ENCODE results near the gene SERGEF. TPM values are rescaled to one million over a fixed set of nuclear protein-coding genes. Genes with fewer than 3 reads are reported as not detected.
A peak's percentile ranks its signal among the peaks of the same experiment; 100 is the strongest.

Gene SERGEF
- total RNA-seq, 2 donors from 2014 or later = 26.7 to 42.1 TPM

DNA sequence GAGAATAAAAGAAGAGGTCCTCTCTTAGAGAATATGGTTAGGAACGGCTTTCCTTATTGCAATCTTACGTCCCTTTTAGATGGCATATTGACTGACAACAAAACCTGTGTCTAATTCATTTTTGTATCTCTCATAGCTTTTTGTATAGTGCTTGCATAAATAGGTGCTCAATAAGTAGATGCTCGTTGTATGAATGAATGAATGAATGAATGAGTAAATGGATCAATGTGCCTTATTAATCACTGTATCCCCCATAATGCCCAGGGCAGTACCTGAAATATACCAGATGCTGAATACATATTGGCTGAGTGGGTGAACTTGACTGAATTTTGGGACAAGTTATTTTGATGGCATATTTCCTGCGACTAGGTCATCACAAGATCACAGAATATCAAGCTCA, 97.9 kb downstream of the SERGEF start:
- no peaks in the 10 kb centered on the region for H3K4me1 Mint-ChIP-seq
- DNase-seq = no peak
- no peak overlapping the region for H3K4me3 Mint-ChIP-seq
- no peaks in the 10 kb centered on the region for H3K36me3 Mint-ChIP-seq (ENCODE audit: low read depth)
- no peaks in the 10 kb centered on the region for H3K27me3 ChIP-seq (ENCODE audit: control insufficient read depth, insufficient read depth, low read length, poor library complexity, severe bottlenecking)
- H3K27ac Mint-ChIP-seq = no peak overlapping the region
- H3K9ac ChIP-seq (ENCODE audit: extremely low read depth, low read length, poor library complexity, severe bottlenecking) = no peak overlapping the region
- no peaks in the 10 kb centered on the region for H3K9me3 ChIP-seq (ENCODE audit: control insufficient read depth, low read length)
- H3K4me1 ChIP-seq (ENCODE audit: control insufficient read depth, insufficient read depth, low read length) = no peaks in the 10 kb centered on the region
- WGBS, 2 experiments (ENCODE audit: insufficient coverage in 1 of 2, insufficient read length in 1 of 2) = 93 to 100% methylated on average over 2 to 4 of the region's 4 CpGs
- H3K9me3 Mint-ChIP-seq = no peaks in the 10 kb centered on the region
- H3K27ac ChIP-seq (ENCODE audit: low read depth, low read length) = no peak overlapping the region
- H3K36me3 ChIP-seq (ENCODE audit: control insufficient read depth, insufficient read depth, low read length) = peaks cover 4% of the 10 kb centered on the region
- no peaks in the 10 kb centered on the region for H3K27me3 Mint-ChIP-seq (ENCODE audit: insufficient read depth)
- TF ChIP-seq, protein P1, sequence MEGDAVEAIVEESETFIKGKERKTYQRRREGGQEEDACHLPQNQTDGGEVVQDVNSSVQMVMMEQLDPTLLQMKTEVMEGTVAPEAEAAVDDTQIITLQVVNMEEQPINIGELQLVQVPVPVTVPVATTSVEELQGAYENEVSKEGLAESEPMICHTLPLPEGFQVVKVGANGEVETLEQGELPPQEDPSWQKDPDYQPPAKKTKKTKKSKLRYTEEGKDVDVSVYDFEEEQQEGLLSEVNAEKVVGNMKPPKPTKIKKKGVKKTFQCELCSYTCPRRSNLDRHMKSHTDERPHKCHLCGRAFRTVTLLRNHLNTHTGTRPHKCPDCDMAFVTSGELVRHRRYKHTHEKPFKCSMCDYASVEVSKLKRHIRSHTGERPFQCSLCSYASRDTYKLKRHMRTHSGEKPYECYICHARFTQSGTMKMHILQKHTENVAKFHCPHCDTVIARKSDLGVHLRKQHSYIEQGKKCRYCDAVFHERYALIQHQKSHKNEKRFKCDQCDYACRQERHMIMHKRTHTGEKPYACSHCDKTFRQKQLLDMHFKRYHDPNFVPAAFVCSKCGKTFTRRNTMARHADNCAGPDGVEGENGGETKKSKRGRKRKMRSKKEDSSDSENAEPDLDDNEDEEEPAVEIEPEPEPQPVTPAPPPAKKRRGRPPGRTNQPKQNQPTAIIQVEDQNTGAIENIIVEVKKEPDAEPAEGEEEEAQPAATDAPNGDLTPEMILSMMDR (conservative IDR thresholded peaks at IDR 0.05) = no peak
- H3K4me3 ChIP-seq (ENCODE audit: low read length) = no peak overlapping the region

DNA sequence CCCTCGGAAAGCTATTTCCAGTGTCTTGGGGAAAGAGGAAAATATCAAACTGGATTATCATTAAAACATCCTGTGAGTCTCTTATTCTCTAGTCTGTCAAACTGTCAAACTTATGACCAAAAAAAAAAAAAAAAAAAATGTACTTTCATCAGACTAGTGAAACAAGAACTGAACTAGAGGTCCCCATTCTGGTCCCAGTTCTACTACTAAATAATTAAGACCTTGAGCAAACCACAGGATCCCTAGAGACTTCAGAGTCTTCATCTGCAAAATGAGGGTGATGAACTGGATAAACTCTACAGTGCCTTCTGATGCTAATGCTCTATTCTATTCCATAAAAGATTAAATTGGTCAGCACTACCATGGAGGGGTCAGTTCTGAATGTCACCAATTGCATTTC, 105.8 kb downstream of the SERGEF start:
- Histone ChIP-seq H3K27ac (ENCODE audit: low read depth, low read length) (no peak overlapping the region), H3K9me3 (ENCODE audit: control insufficient read depth, low read length) (no peaks in the 10 kb centered on the region), H3K27me3 (ENCODE audit: control insufficient read depth, insufficient read depth, low read length, poor library complexity, severe bottlenecking) (no peaks in the 10 kb centered on the region), H3K36me3 (ENCODE audit: control insufficient read depth, insufficient read depth, low read length) (no peaks in the 10 kb centered on the region), H3K9ac (ENCODE audit: extremely low read depth, low read length, poor library complexity, severe bottlenecking) (no peak overlapping the region), H3K4me1 (ENCODE audit: control insufficient read depth, insufficient read depth, low read length) (no peaks in the 10 kb centered on the region), H3K4me3 (ENCODE audit: low read length) (no peak overlapping the region)
- TF ChIP-seq, protein P1 (conservative IDR thresholded peaks at IDR 0.05) = no peak
- Mint-ChIP-seq H3K4me1 (peaks cover 5% of the 10 kb centered on the region), H3K36me3 (ENCODE audit: low read depth) (no peaks in the 10 kb centered on the region), H3K27ac (no peak overlapping the region), H3K27me3 (ENCODE audit: insufficient read depth) (no peaks in the 10 kb centered on the region), H3K4me3 (no peak overlapping the region), H3K9me3 (no peaks in the 10 kb centered on the region)
- WGBS, 2 experiments (ENCODE audit: insufficient coverage in 1 of 2, insufficient read length in 1 of 2) = 100% methylated on average over 1 of the region's 1 CpG; no CpG with 5 or more reads in 1 of the 2 experiments
- no peak for DNase-seq

DNA sequence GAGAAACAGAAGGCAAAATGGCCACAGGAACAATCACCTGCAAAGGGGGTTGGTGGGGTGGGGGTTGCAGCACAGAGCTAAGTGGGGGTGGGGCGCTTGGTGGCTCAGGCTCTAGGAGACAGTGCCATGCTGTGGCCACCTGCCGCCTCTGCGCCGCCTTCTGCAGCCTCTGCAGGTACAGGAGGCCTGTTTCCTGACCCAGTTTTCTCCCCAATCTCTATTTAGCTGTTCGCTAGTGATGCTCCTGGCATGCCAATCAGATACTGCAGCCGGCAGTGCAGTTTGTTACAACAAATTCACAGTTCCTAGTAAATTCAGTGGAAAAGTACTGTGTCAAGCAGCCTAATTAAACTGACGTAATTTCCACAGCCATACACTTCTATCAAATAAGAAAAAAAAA, 106.4 kb downstream of the SERGEF start:
- no peaks in the 10 kb centered on the region for H3K9me3 Mint-ChIP-seq
- no peaks in the 10 kb centered on the region for H3K4me1 ChIP-seq (ENCODE audit: control insufficient read depth, insufficient read depth, low read length)
- H3K9ac ChIP-seq (ENCODE audit: extremely low read depth, low read length, poor library complexity, severe bottlenecking) = no peak overlapping the region
- H3K27me3 ChIP-seq (ENCODE audit: control insufficient read depth, insufficient read depth, low read length, poor library complexity, severe bottlenecking) = no peaks in the 10 kb centered on the region
- no peak overlapping the region for H3K27ac Mint-ChIP-seq
- TF ChIP-seq, protein P1 (conservative IDR thresholded peaks at IDR 0.05) = peak; percentile 86
- whole genome bisulfite sequencing, 2 experiments (ENCODE audit: insufficient coverage in 1 of 2, insufficient read length in 1 of 2) = 43 to 44% methylated on average over 1 to 7 of the region's 7 CpGs
- no peaks in the 10 kb centered on the region for H3K36me3 Mint-ChIP-seq (ENCODE audit: low read depth)
- H3K4me3 Mint-ChIP-seq = no peak overlapping the region
- no peaks in the 10 kb centered on the region for H3K27me3 Mint-ChIP-seq (ENCODE audit: insufficient read depth)
- peak; percentile 91 for DNase-seq
- no peak overlapping the region for H3K4me3 ChIP-seq (ENCODE audit: low read length)
- H3K4me1 Mint-ChIP-seq = peaks cover 5% of the 10 kb centered on the region
- H3K9me3 ChIP-seq (ENCODE audit: control insufficient read depth, low read length) = no peaks in the 10 kb centered on the region
- no peaks in the 10 kb centered on the region for H3K36me3 ChIP-seq (ENCODE audit: control insufficient read depth, insufficient read depth, low read length)
- no peak overlapping the region for H3K27ac ChIP-seq (ENCODE audit: low read depth, low read length)
